Esophagus squamous epithelium (tissue), 5 donors: ENCODE results near the gene PRKN. TPM values are rescaled to one million over a fixed set of nuclear protein-coding genes. Genes with fewer than 3 reads are reported as not detected.

Experiments used
- DNase-seq: peaks from one replicate; lab custom pipeline; 2025; lab: John Stamatoyannopoulos, UW
- H3K27ac ChIP-seq, 4 donors: fragments of 200-600 bp; sonication (generic); one replicate each; pipeline ENCODE4 v1.5.1; 2016 to 2019; ENCODE audit warnings: mild to moderate bottlenecking in 1 of 4
- H3K27me3 ChIP-seq, 4 donors: fragments of 200-600 bp; sonication (generic); 1 replicate in 3 of 4; 2 replicates in 1 of 4; pipeline versions ENCODE4 v1.5.1 to v1.6.0; 2017 to 2021; ENCODE audit warnings: antibody characterized with exemption in 1 of 4
- H3K36me3 ChIP-seq, 3 donors: fragments of 200-600 bp; sonication (generic); one replicate each; pipeline ENCODE4 v1.5.1; 2016 to 2019
- H3K4me1 ChIP-seq, 3 donors: fragments of 200-600 bp; sonication (generic); one replicate each; pipeline ENCODE4 v1.5.1; 2017 to 2019
- H3K4me3 ChIP-seq, 4 donors: fragments of 200-600 bp; sonication (generic); 1 replicate in 3 of 4; 2 replicates in 1 of 4; pipeline ENCODE4 v1.5.1; 2016 to 2019; ENCODE audit warnings: mild to moderate bottlenecking in 2 of 4, moderate library complexity in 1 of 4
- H3K9me3 ChIP-seq, 3 donors: fragments of 200-600 bp; sonication (generic); one replicate each; pipeline ENCODE4 v1.5.1; 2016 to 2019
- POLR2A ChIP-seq, 4 donors: fragments of 450-650 bp; IDR thresholded peaks; one replicate each; pipeline ENCODE4 v1.6.1; 2017; ENCODE audit warnings: antibody characterized with exemption in 4 of 4, mild to moderate bottlenecking in 4 of 4, moderate library complexity in 3 of 4
- WGBS, 2 donors: methylation state at CpG; one replicate each; pipeline ENCODE4 v1.1.5; 2018; 5-methylcytosine and 5-hydroxymethylcytosine counted together
- intact Hi-C: fragments of 100-400 bp; cut with DNase I; formaldehyde crosslinking; loops from one replicate; pipeline ENCODE4 v1.15.0; 2022
- total RNA-seq, 4 donors: library from RNA; depleted of rRNA; stranded (reverse); fragments of >200 nt; gene quantifications; one replicate each; pipeline ENCODE4 v1.1.0, GENCODE V29; 2016
- TF ChIP-seq, protein P1 (sequence below), 6 experiments: fragments of 450-650 bp in 4 of 6; fragments of 200-600 bp in 2 of 6; sonication (generic) in 2 of 6; IDR thresholded peaks; one replicate each; pipeline ENCODE4 v1.5.1; 2016 to 2019; ENCODE audit warnings: antibody characterized with exemption in 6 of 6, mild to moderate bottlenecking in 4 of 6, moderate library complexity in 4 of 6
- donor health status: DM: yes; HTN: yes; CAD: no.

Gene PRKN
- total RNA-seq, 4 donors from 2014 or later: 0.70 to 5.5 (median 2.2) TPM

DNA sequence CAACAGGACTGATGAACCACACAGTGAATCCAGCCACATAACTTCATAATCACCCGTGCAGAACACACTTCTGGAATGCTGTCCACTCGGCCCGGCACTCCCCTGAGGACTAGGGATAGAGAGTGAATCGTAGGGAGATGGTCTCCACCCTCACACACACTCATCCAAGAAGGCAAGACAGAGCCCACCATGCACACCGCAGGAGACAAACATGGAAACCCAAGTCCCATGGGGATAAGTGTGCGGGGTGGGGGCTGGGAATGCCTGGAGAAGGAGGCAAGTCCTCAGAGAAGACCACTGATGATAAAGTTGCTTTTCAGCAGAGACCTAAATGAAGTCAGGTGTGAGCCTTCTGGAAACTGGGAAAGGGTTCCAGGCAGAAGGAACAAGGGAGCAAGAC lies 1054.5 kb downstream of the PRKN start:
- TF ChIP-seq, protein P1, sequence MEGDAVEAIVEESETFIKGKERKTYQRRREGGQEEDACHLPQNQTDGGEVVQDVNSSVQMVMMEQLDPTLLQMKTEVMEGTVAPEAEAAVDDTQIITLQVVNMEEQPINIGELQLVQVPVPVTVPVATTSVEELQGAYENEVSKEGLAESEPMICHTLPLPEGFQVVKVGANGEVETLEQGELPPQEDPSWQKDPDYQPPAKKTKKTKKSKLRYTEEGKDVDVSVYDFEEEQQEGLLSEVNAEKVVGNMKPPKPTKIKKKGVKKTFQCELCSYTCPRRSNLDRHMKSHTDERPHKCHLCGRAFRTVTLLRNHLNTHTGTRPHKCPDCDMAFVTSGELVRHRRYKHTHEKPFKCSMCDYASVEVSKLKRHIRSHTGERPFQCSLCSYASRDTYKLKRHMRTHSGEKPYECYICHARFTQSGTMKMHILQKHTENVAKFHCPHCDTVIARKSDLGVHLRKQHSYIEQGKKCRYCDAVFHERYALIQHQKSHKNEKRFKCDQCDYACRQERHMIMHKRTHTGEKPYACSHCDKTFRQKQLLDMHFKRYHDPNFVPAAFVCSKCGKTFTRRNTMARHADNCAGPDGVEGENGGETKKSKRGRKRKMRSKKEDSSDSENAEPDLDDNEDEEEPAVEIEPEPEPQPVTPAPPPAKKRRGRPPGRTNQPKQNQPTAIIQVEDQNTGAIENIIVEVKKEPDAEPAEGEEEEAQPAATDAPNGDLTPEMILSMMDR (IDR thresholded peaks at IDR 0.05): no peak
- no peak for TF ChIP-seq POLR2A (IDR thresholded peaks at IDR 0.05)
- intact Hi-C loops: no loop called here
- WGBS, 2 donors: 77 to 84% methylated on average over 6 of the region's 6 CpGs
- H3K9me3 ChIP-seq: no peaks in the 10 kb centered on the region
- no peak overlapping the region for H3K4me3 ChIP-seq
- no peak overlapping the region for H3K27ac ChIP-seq
- H3K36me3 ChIP-seq: no peaks in the 10 kb centered on the region
- H3K4me1 ChIP-seq: no peaks in the 10 kb centered on the region
- H3K27me3 ChIP-seq: no peaks in the 10 kb centered on the region
- no peak for DNase-seq

DNA sequence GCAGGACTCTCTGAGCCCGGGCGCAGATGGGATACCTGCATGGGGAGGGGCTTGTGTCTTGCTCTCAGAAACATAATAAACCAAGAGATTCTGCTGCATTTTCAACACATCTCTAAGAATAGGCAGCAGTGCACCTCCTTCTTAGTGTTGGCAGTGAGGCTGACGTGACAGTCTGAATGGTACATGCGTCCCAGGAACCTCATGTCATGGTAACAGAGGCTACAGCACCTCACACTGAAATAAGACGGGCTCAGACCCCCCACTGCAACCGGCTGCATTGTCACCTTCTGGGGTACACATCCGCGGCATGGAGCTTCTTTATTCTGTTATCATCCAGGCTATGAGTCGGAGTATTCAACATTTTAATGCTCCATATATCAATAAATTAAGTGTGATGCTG lies 1056.4 kb downstream of the PRKN start:
- Histone ChIP-seq H3K27ac (no peak overlapping the region), H3K27me3 (no peaks in the 10 kb centered on the region), H3K4me3 (no peak overlapping the region), H3K9me3 (no peaks in the 10 kb centered on the region), H3K36me3 (no peaks in the 10 kb centered on the region), H3K4me1 (no peaks in the 10 kb centered on the region)
- DNase-seq: no peak
- intact Hi-C loops: no loop called here
- TF ChIP-seq POLR2A (IDR thresholded peaks at IDR 0.05): no peak
- TF ChIP-seq, protein P1 (IDR thresholded peaks at IDR 0.05): no peak
- 88 to 92% methylated on average over 5 to 8 of the region's 9 CpGs for WGBS, 2 donors

DNA sequence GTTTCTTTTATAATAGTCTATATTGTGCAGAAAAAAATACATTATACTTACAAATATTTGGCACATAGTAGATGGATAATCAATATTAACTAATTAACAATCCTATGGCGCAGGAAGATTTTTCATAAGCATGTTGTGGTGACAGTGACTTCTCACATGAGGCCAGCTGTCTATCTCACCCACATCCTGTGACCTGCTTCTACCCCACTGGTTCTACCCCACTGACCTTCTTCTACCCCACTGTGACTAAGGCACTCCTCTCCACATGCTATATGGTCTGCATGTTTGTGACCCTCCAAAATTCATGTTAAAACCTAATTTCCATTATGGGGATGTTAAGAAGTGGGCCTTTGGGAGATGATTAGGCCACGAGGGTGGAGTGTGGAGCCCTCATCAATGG lies 1058.9 kb downstream of the PRKN start:
- intact Hi-C loops: no loop called here
- no peaks in the 10 kb centered on the region for H3K4me1 ChIP-seq
- no peaks in the 10 kb centered on the region for H3K27me3 ChIP-seq
- WGBS, 2 donors: 65 to 77% methylated on average over 2 of the region's 2 CpGs
- no peak overlapping the region for H3K27ac ChIP-seq
- TF ChIP-seq, protein P1 (IDR thresholded peaks at IDR 0.05): no peak
- TF ChIP-seq POLR2A (IDR thresholded peaks at IDR 0.05): no peak
- H3K4me3 ChIP-seq: no peak overlapping the region
- H3K36me3 ChIP-seq: no peaks in the 10 kb centered on the region
- H3K9me3 ChIP-seq: no peaks in the 10 kb centered on the region
- DNase-seq: no peak

DNA sequence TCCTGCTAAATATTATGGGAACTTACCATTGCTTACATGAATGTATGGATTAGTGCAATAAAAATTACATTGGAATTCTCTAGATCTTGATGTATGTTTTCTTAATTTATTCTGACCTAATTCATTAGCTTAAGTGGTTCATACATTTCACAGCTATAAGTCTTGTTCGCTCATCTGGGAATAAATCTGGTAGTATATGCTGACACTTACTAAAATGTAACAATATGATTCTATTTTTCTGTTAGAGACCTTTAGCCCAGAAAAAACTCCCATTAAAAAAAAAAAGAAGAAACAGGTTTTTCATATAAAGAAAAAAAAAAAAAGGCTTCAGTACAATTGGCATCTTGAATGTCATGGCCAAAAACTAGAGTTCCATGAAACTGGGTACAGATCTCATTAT lies 1059.6 kb downstream of the PRKN start:
- H3K4me1 ChIP-seq: no peaks in the 10 kb centered on the region
- no peak overlapping the region for H3K4me3 ChIP-seq
- H3K27me3 ChIP-seq: no peaks in the 10 kb centered on the region
- TF ChIP-seq, protein P1 (IDR thresholded peaks at IDR 0.05): no peak
- TF ChIP-seq POLR2A (IDR thresholded peaks at IDR 0.05): no peak
- H3K27ac ChIP-seq: no peak overlapping the region
- 74% methylated on average over 1 of the region's 1 CpG for WGBS, 2 donors
- H3K9me3 ChIP-seq: no peaks in the 10 kb centered on the region
- intact Hi-C loops: no loop called here
- no peak for DNase-seq
- H3K36me3 ChIP-seq: no peaks in the 10 kb centered on the region

DNA sequence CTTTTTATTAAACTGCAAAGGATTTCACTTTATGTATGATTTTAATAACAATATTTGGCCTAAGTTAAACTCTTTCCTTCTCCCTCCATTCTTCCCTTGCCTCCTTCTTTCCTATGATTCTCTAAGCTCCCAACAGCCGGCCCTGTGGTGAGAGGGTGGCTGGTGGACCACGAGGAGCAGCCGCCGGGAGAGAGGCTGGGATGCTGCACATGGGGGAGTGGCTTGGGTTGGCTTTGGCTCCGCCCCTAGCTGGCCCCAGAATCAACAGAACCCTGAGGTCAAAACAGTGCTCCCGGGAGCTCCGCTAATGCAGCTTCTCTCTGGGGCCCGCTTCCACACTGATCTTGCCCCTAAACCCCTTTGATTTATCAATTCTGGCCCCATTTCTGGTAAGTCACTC lies 1063.9 kb downstream of the PRKN start:
- intact Hi-C loops: no loop called here
- no peaks in the 10 kb centered on the region for H3K4me1 ChIP-seq
- 60 to 95% methylated on average over 1 to 4 of the region's 8 CpGs for WGBS, 2 donors
- H3K27me3 ChIP-seq: no peaks in the 10 kb centered on the region
- TF ChIP-seq, protein P1 (IDR thresholded peaks at IDR 0.05): no peak
- no peak for TF ChIP-seq POLR2A (IDR thresholded peaks at IDR 0.05)
- DNase-seq: no peak
- no peak overlapping the region for H3K4me3 ChIP-seq
- no peaks in the 10 kb centered on the region for H3K36me3 ChIP-seq
- no peak overlapping the region for H3K27ac ChIP-seq
- no peaks in the 10 kb centered on the region for H3K9me3 ChIP-seq
